Measurements from ENCODE around the gene TMEM117.

TMEM117 gene

GRCh38 chr12:43827093-43827492, 8.8 kb upstream of the TMEM117 start:
- no peaks in the 10 kb centered on the region for H3K9me3 ChIP-seq
- peaks cover 63% of the 10 kb centered on the region for H3K27me3 ChIP-seq
- no peak for TF ChIP-seq CTCF (IDR thresholded peaks at IDR 0.05)
- no peak overlapping the region for H3K27ac ChIP-seq
- no peak overlapping the region for H3K4me3 ChIP-seq (ENCODE audit: low read depth in 1 of 2, low read length in 1 of 2)
- no peaks in the 10 kb centered on the region for H3K36me3 ChIP-seq
- peaks cover 14 to 24% of the 10 kb centered on the region in 2 experiments for H3K4me1 ChIP-seq (ENCODE audit: control insufficient read depth in 1 of 2, insufficient read depth in 1 of 2, low read depth in 1 of 2, low read length in 1 of 2)

- peak overlapping the region; percentile 15 for H3K27ac ChIP-seq
- no peaks in the 10 kb centered on the region for H3K9me3 ChIP-seq
- H3K36me3 ChIP-seq: no peaks in the 10 kb centered on the region
- no peak for TF ChIP-seq CTCF (IDR thresholded peaks at IDR 0.05)
- no peak overlapping the region for H3K4me3 ChIP-seq (ENCODE audit: low read depth in 1 of 2, low read length in 1 of 2)
- H3K4me1 ChIP-seq (ENCODE audit: control insufficient read depth in 1 of 2, insufficient read depth in 1 of 2, low read depth in 1 of 2, low read length in 1 of 2): peaks cover 41 to 48% of the 10 kb centered on the region in 2 experiments
- peaks cover 86% of the 10 kb centered on the region for H3K27me3 ChIP-seq
Measured at GRCh38 chr12:43832463-43833168, 3.3 kb upstream of the TMEM117 start.

GRCh38 chr12:43835264-43835655, 621 bp upstream of the TMEM117 start:
- H3K27ac ChIP-seq: no peak overlapping the region

GRCh38 chr12:43836475-43836989, 651 bp downstream of the TMEM117 start:
- TF ChIP-seq CTCF (IDR thresholded peaks at IDR 0.05): no peak
- Histone ChIP-seq H3K27ac (no peak overlapping the region), H3K9me3 (no peaks in the 10 kb centered on the region), H3K27me3 (peaks cover 89% of the 10 kb centered on the region), H3K36me3 (no peaks in the 10 kb centered on the region), H3K4me1 (ENCODE audit: control insufficient read depth in 1 of 2, insufficient read depth in 1 of 2, low read depth in 1 of 2, low read length in 1 of 2) (peaks cover 29 to 32% of the 10 kb centered on the region in 2 experiments), H3K4me3 (ENCODE audit: low read depth in 1 of 2, low read length in 1 of 2) (peak overlapping the region; percentile 63 to 65)

More at GRCh38 chr12:43835264-43835655, 621 bp upstream of the TMEM117 start:
- Histone ChIP-seq H3K36me3 (no peaks in the 10 kb centered on the region), H3K4me1 (ENCODE audit: control insufficient read depth in 1 of 2, insufficient read depth in 1 of 2, low read depth in 1 of 2, low read length in 1 of 2) (peaks cover 34 to 39% of the 10 kb centered on the region in 2 experiments), H3K9me3 (no peaks in the 10 kb centered on the region), H3K27me3 (peaks cover 89% of the 10 kb centered on the region), H3K4me3 (ENCODE audit: low read depth in 1 of 2, low read length in 1 of 2) (peak overlapping the region; percentile 63 to 65)
- no peak for TF ChIP-seq CTCF (IDR thresholded peaks at IDR 0.05)

- Histone ChIP-seq H3K27me3 (peaks cover 82% of the 10 kb centered on the region), H3K9me3 (no peaks in the 10 kb centered on the region), H3K36me3 (no peaks in the 10 kb centered on the region), H3K4me1 (ENCODE audit: control insufficient read depth in 1 of 2, insufficient read depth in 1 of 2, low read depth in 1 of 2, low read length in 1 of 2) (peaks cover 3 to 5% of the 10 kb centered on the region in 2 experiments), H3K4me3 (ENCODE audit: low read depth in 1 of 2, low read length in 1 of 2) (no peak overlapping the region), H3K27ac (no peak overlapping the region)
- TF ChIP-seq CTCF (IDR thresholded peaks at IDR 0.05): no peak
Measured at GRCh38 chr12:43840338-43840737, 4.5 kb downstream of the TMEM117 start.
